Heart right ventricle (tissue), 16 donors: Measurements from ENCODE around the gene DENND4A. TPM values are rescaled to one million over a fixed set of nuclear protein-coding genes. Genes with fewer than 3 reads are reported as not detected.

ENCODE experiments used
- ATAC-seq, 8 donors: fragments of 200-7000 bp; cut with Tn5 transposase; one replicate each; pipeline ENCODE4 v1.9.1; 2020; ENCODE audit warnings: mild to moderate bottlenecking in 8 of 8, moderate library complexity in 8 of 8, moderate number of reproducible peaks in 1 of 8
- DNase-seq, 2 donors: peaks; one replicate each; pipeline ENCODE4 v3.0.0-alpha.2; 2020
- H3K27ac ChIP-seq, 10 donors: fragments of 200-600 bp; sonication (generic) in 2 of 10; one replicate each; pipeline versions ENCODE4 v1.5.0 to v1.8.0; 2020 to 2022; ENCODE audit warnings: mild to moderate bottlenecking in 3 of 10
- H3K27me3 ChIP-seq, 7 donors: fragments of 200-600 bp; one replicate each; pipeline ENCODE4 v1.8.0; 2021 to 2022; ENCODE audit warnings: mild to moderate bottlenecking in 2 of 7
- H3K36me3 ChIP-seq, 9 donors: fragments of 200-600 bp; sonication (generic) in 1 of 9; one replicate each; pipeline versions ENCODE4 v1.5.0 to v1.8.0; 2020 to 2022; ENCODE audit warnings: mild to moderate bottlenecking in 2 of 9
- H3K4me1 ChIP-seq, 9 donors: fragments of 200-600 bp; sonication (generic) in 1 of 9; one replicate each; pipeline versions ENCODE4 v1.5.0 to v1.8.0; 2020 to 2022; ENCODE audit warnings: mild to moderate bottlenecking in 4 of 9
- H3K4me3 ChIP-seq, 10 donors: fragments of 200-600 bp; sonication (generic) in 2 of 10; one replicate each; pipeline versions ENCODE4 v1.5.0 to v1.8.0; 2020 to 2022; ENCODE audit warnings: mild to moderate bottlenecking in 7 of 10, moderate library complexity in 2 of 10
- H3K9me3 ChIP-seq, 11 donors: fragments of 200-600 bp in 10 of 11; sonication (generic) in 2 of 11; one replicate each; pipeline versions ENCODE4 v1.5.0 to v1.8.0; 2013 to 2022; ENCODE audit warnings: mild to moderate bottlenecking in 2 of 11, control low read depth in 1 of 11, moderate library complexity in 1 of 11
- WGBS, 2 donors: extraction: QIAGEN DNeasy Blood & Tissue Kit; methylation state at CpG; one replicate each; pipeline ENCODE4 v1.1.7; 2013; ENCODE audit warnings: inconsistent platforms in 1 of 2; 5-methylcytosine and 5-hydroxymethylcytosine counted together
- intact Hi-C, 10 donors: fragments of 100-400 bp; cut with DNase I; formaldehyde crosslinking; loops; one replicate each; pipeline versions ENCODE4 v1.11.1 to v1.14.2; 2022
- long read RNA-seq, 3 donors: library from polyadenylated mRNA; unstranded; transcript quantifications; one replicate each; pipeline ENCODE4 v2.0.0, GENCODE V29; 2020 to 2021
- polyA plus RNA-seq, 2 donors: library from polyadenylated mRNA; stranded (reverse); fragments of 200-250 nt; gene quantifications; one replicate each; pipeline ENCODE4 v1.2.3, GENCODE V29; 2013
- total RNA-seq, 10 donors: library from RNA; stranded (reverse); fragmentation: NEBNext Ultra II Directional in 3 of 10; extraction: Animal tissue kit (Norgen Biotek cat#: 25700) in 3 of 10; gene quantifications; one replicate each; pipeline versions ENCODE4 v1.2.1 to v1.2.4, GENCODE V29; 2021 to 2023
- TF ChIP-seq, protein P1 (sequence below), 9 donors: fragments of 200-600 bp; sonication (generic) in 2 of 9; IDR thresholded peaks; one replicate each; pipeline versions ENCODE4 v1.5.0 to v1.8.0; 2021 to 2022; ENCODE audit warnings: antibody characterized with exemption in 9 of 9, mild to moderate bottlenecking in 5 of 9, moderate library complexity in 1 of 9
- donor health status: Arrhythmogenic right ventricular cardiomyopathy.
- donor health status: ischemic (EF 13 %, LVEDD 7.1; RV severe dilation, severe dysfunction).
- donor health status: healthy with polysubstance abuse.
- donor health status: DM: no; HTN: yes; CAD: no.
- donor health status: DM: no; HTN: no; CAD: no.
- donor health status: ischemic (EF 25% LVEDD 6.9; RV normal size, moderate dysfunction).
- donor health status: ischemic (EF 25% LVEDD 5.7; RV mildly dilated, moderate dysfunction).
- donor health status: healthy.
- donor health status: DM: yes; HTN: yes; CAD: no.
- donor health status: Ischemic cardiomyopathy.
- donor health status: ischemic (EF 35%, LVEDD 5.7; RV mildly dilated, moderate dysfunction).
- donor health status: nonischemic (EF 11% LVEDD 7.7; RV severe dilation, severe dysfunction).
- donor health status: DM: yes; HTN: yes; CAD: no.
- donor health status: PGD.
- donor health status: ischemic (EF 29% LVEDD 5.4; RV normal size, mild dysfunction).
- donor health status: nonischemic (EF 23%, LVEDD 6.1; RV moderate dilation, normal function).

DENND4A gene
- 10 to 100 TPM; 12.4 to 23.8 (median 16.9) TPM for total RNA-seq
- polyA plus RNA-seq: 1 to 10 TPM; 3.2 to 5.0 TPM
- long read RNA-seq, donor 1, partial matches to known transcripts: 2 of 2 reads
- long read RNA-seq, donor 1, other reads (novel, unspliced or antisense): 0 of 2 reads
- long read RNA-seq, donor 2, partial matches to known transcripts: 4 of 8 reads
- long read RNA-seq, donor 2, other reads (novel, unspliced or antisense): 4 of 8 reads
- long read RNA-seq, donor 3, partial matches to known transcripts: 12 of 15 reads
- long read RNA-seq, donor 3, other reads (novel, unspliced or antisense): 3 of 15 reads

DNA sequence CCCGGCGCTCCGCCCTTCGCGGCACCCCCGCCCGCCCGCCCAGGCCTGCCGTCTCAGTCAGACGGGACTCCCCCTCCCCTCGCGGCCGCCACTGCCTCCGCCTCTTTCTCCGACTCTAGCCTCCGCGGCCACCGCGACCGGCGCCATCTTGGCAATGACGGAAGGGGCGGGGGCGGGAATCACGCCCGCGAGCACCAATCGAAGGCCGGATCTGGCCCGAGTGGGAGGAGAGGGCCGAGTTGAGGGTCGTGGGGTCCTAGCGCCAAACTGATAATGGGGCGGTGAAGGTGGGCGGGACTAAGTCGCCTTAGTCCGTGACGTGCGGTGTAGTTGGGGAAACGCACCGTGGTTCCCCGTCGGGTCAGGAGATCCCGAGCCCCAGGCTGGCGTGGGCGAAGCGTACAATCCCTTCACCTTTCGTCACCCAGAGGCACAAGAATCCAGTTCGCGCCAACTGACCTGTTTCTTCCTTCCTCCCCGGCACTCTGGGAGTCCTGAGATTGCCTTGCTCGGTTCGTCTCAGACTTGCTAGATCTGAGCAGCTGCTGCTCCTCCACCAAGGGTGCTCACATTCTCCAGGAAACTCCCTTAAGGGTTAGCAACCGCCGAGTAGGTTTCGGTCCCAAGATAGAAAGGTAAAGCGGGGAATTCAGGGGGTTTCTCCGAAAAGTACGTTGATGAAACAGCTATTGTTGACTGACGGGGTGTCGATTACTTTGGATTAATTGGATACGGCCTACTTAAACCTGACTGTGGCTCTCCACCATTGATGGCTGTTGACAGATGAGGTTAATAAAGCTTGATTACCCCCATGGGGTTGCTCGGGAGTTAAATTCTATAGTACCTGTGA lies at the start of gene DENND4A:
TSS of gene DENND4A (minus strand) at position 156 of the 850 bp plus-strand sequence. CDS start 35,843 bp downstream, outside the sequence.
- TF ChIP-seq, protein P1, sequence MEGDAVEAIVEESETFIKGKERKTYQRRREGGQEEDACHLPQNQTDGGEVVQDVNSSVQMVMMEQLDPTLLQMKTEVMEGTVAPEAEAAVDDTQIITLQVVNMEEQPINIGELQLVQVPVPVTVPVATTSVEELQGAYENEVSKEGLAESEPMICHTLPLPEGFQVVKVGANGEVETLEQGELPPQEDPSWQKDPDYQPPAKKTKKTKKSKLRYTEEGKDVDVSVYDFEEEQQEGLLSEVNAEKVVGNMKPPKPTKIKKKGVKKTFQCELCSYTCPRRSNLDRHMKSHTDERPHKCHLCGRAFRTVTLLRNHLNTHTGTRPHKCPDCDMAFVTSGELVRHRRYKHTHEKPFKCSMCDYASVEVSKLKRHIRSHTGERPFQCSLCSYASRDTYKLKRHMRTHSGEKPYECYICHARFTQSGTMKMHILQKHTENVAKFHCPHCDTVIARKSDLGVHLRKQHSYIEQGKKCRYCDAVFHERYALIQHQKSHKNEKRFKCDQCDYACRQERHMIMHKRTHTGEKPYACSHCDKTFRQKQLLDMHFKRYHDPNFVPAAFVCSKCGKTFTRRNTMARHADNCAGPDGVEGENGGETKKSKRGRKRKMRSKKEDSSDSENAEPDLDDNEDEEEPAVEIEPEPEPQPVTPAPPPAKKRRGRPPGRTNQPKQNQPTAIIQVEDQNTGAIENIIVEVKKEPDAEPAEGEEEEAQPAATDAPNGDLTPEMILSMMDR (IDR thresholded peaks at IDR 0.05): no peak
- Histone ChIP-seq H3K27ac (peak within 1 kb of the TSS; percentile 85 to 99 (median 96)), H3K4me1 (peaks cover 0 to 57% (median 23%) of the 10 kb centered on the region in 9 donors), H3K36me3 (no peaks in the 10 kb centered on the region), H3K9me3 (no peaks in the 10 kb centered on the region), H3K4me3 (peak within 1 kb of the TSS; percentile 73 to 97 (median 92)), H3K27me3 (no peaks in the 10 kb centered on the region)
- peak; percentile 95 to 99 (median 98) for ATAC-seq
- intact Hi-C loops: loop anchor here in 6 of 10 donors (1.0 to 5.0 kb wide), 5 partner anchors 40 to 76 kb away; partner anchors contain the start of gene RAB11A (in 4 of the 6)
- WGBS, 2 donors: 0 to 1% methylated on average over 61 to 63 of the region's 63 CpGs
- DNase-seq: peak; percentile 98

DNA sequence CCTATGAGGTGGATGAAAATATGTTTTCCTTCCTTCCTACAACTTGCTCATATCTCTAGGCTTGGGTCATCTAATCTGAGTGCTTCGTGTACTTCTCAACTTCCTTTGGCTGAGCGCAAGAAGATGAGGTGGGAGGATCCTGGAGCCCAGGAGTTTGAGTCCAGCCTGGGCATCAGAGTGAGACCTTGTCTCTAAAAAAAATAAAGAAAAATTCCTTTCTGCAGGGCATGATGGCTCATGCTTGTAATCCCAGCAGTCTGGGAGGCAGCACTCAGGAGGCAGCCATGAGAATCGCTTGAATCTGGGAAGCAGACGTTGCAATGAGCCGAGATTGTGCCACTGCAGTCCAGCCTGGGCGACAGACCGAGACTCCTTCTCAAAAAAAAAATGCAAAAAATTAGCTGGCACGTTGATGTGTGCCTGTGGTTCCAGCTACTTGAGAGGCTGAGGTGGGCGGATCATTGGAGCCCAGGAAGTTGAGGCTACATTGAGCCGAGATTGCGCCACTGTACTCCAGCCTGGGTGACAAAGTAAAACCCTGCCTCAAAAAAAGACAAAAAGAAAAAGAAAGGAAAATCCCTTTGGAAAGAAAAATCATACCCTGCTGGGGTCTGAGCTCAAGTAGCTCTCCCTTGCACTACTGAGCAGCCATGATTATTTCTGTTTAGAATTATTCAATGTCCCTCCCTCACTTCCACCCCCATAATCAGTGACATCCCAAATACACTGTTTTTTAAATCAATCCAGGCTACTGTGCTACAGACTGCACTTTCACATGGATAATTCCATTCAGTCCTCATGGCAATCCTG lies 49.2 kb upstream of the DENND4A start:
- WGBS, 2 donors: 49 to 57% methylated on average over 11 of the region's 11 CpGs
- intact Hi-C loops: loop anchor here in 1 of 10 donors (10.0 kb wide), 1 partner anchor 197 kb away; no protein-coding TSS in a partner anchor
- peak overlapping the region in 6 of 10 donors; percentile 4 to 40 (median 20) for H3K4me3 ChIP-seq
- DNase-seq: no peak
- no peaks in the 10 kb centered on the region for H3K27me3 ChIP-seq
- no peaks in the 10 kb centered on the region for H3K9me3 ChIP-seq
- TF ChIP-seq, protein P1 (IDR thresholded peaks at IDR 0.05): no peak
- peak in 3 of 8 donors; percentile 32 to 42 (median 42) for ATAC-seq
- peak overlapping the region in 2 of 10 donors; percentile 21 to 70 for H3K27ac ChIP-seq
- H3K4me1 ChIP-seq: peaks cover 0 to 40% (median 3%) of the 10 kb centered on the region in 9 donors
- H3K36me3 ChIP-seq: no peaks in the 10 kb centered on the region

DNA sequence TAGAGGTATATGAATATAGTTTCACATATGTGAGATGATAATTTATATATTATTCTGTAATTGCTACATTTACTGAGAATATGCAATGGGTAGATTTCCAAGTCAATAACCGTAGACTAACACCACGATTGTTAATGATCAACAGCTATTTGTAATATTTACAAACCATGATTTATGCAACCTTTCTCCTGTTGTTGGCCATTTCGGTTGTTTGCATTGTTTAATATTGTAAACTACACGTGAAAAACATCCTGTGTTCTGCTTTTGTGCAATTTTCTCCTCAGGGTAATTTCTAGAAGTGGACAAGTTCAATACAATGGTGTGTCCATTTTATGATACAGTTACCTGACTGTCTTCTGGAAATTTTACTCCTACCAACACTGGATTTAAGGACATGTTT lies 47.9 kb upstream of the DENND4A start:
- no peak overlapping the region for H3K27ac ChIP-seq
- TF ChIP-seq, protein P1 (IDR thresholded peaks at IDR 0.05): no peak
- peaks cover 0 to 50% (median 3%) of the 10 kb centered on the region in 9 donors for H3K4me1 ChIP-seq
- H3K9me3 ChIP-seq: no peaks in the 10 kb centered on the region
- intact Hi-C loops: loop anchor here in 2 of 10 donors (10.0 kb wide), 2 partner anchors 195 to 205 kb away; no protein-coding TSS in a partner anchor
- DNase-seq (no peak), ATAC-seq (no peak)
- no peaks in the 10 kb centered on the region for H3K36me3 ChIP-seq
- WGBS, 2 donors: 88% methylated on average over 4 of the region's 4 CpGs
- H3K27me3 ChIP-seq: no peaks in the 10 kb centered on the region
- H3K4me3 ChIP-seq: no peak overlapping the region
